ENCODE results near the gene GRIA1.

- TF ChIP-seq POLR2AphosphoS5 (IDR thresholded peaks at IDR 0.05; ENCODE audit: low read depth, low read length) (no peak), TAF1 (IDR thresholded peaks at IDR 0.05; ENCODE audit: borderline replicate concordance, insufficient read depth, low read length) (no peak)
Observed at GRCh38 chr5:153827397-153827796, 336.9 kb downstream of the GRIA1 start.

Data from PFSK-1 (cell line).